ENCODE results near the gene COPS6. TPM values are rescaled to one million over a fixed set of nuclear protein-coding genes. Genes with fewer than 3 reads are reported as not detected.

COPS6 gene
- total RNA-seq, 2 experiments from 2014 or later: 81.7 to 86.3 TPM

Other genes starting within 250 kb of the COPS6 start
- not detected for gene OR2AE1, start 211.9 kb upstream of the COPS6 start, total RNA-seq
- gene TRIM4, start 169.4 kb upstream of the COPS6 start, total RNA-seq: 10 to 100 TPM; 28.9 to 29.5 TPM
- gene GJC3, start 159.3 kb upstream of the COPS6 start, total RNA-seq: not detected
- gene AZGP1, start 112.9 kb upstream of the COPS6 start, total RNA-seq: not detected
- gene ZKSCAN1, start 73.4 kb upstream of the COPS6 start, total RNA-seq: 10 to 100 TPM; 63.1 to 65.5 TPM
- 1 to 10 TPM; 6.9 TPM for gene ZSCAN21, start 39.2 kb upstream of the COPS6 start, total RNA-seq
- gene ZNF3, start 7.2 kb upstream of the COPS6 start, total RNA-seq: 10 to 100 TPM; 21.1 to 22.1 TPM
- 100 to 1,000 TPM; 266 to 273 TPM for gene MCM7, start 12.4 kb downstream of the COPS6 start, total RNA-seq
- gene AP4M1, start 12.7 kb downstream of the COPS6 start, total RNA-seq: 10 to 100 TPM; 10.6 to 15.2 TPM
- 10 to 100 TPM; 54.6 to 56.5 TPM for gene TAF6, start 30.4 kb downstream of the COPS6 start, total RNA-seq
- 10 to 100 TPM; 31.3 to 32.5 TPM for gene CNPY4, start 30.7 kb downstream of the COPS6 start, total RNA-seq
- 1 to 10 TPM; 3.4 to 4.1 TPM for gene MBLAC1, start 38.0 kb downstream of the COPS6 start, total RNA-seq
- gene LAMTOR4, start 59.9 kb downstream of the COPS6 start, total RNA-seq: 100 to 1,000 TPM; 164 to 167 TPM
- gene TRAPPC14, start 69.8 kb downstream of the COPS6 start, total RNA-seq: 10 to 100 TPM; 37.8 to 41.2 TPM
- gene GAL3ST4, start 79.6 kb downstream of the COPS6 start, total RNA-seq: 1 to 10 TPM; 2.4 to 2.7 TPM
- 1 to 10 TPM; 3.8 to 4.8 TPM for gene GPC2, start 88.4 kb downstream of the COPS6 start, total RNA-seq
- gene STAG3, start 88.9 kb downstream of the COPS6 start, total RNA-seq: 10 to 100 TPM; 12.9 to 13.1 TPM
- 10 to 100 TPM; 70.5 to 71.8 TPM for gene PVRIG, start 131.0 kb downstream of the COPS6 start, total RNA-seq
- gene SPDYE3, start 218.7 kb downstream of the COPS6 start, total RNA-seq: not detected

Measured in activated CD4-positive, alpha-beta memory T cell treated with anti-CD3 and anti-CD28 coated beads, Interleukin-2, amount 10 ng/mL, durations not matched to agents 7 days and 5 days (primary cell).